Parathyroid adenoma (tissue), 2 donors: Measurements from ENCODE around the gene SYCP2.

Source experiments
- H2AFZ ChIP-seq: fragments of 300-600 bp; sonication (generic); one replicate; pipeline ENCODE4 v1.7.0; 2017; ENCODE audit warnings: antibody characterized with exemption, mild to moderate bottlenecking
- H3K27ac ChIP-seq: fragments of 300-600 bp; sonication (generic); one replicate; pipeline ENCODE4 v1.7.0; 2017
- H3K27me3 ChIP-seq: fragments of 300-600 bp; sonication (generic); one replicate; pipeline ENCODE4 v1.7.0; 2017; ENCODE audit warnings: low read length; ENCODE audit not compliant: control insufficient read depth, insufficient read depth
- H3K36me3 ChIP-seq: fragments of 300-600 bp; sonication (generic); one replicate; pipeline ENCODE4 v1.7.0; 2017; ENCODE audit warnings: low read length; ENCODE audit not compliant: control insufficient read depth, insufficient read depth
- H3K4me1 ChIP-seq: fragments of 300-600 bp; sonication (generic); one replicate; pipeline ENCODE4 v1.7.0; 2017; ENCODE audit warnings: control low read depth
- H3K4me2 ChIP-seq: fragments of 300-600 bp; sonication (generic); one replicate; pipeline ENCODE4 v1.7.0; 2017; ENCODE audit warnings: low read length
- H3K4me3 ChIP-seq: fragments of 300-600 bp; sonication (generic); one replicate; pipeline ENCODE4 v1.7.0; 2017; ENCODE audit warnings: low read depth, low read length
- H3K79me2 ChIP-seq: fragments of 300-600 bp; sonication (generic); one replicate; pipeline ENCODE4 v1.7.0; 2017; ENCODE audit warnings: control low read depth
- H3K9ac ChIP-seq: fragments of 300-600 bp; sonication (generic); one replicate; pipeline ENCODE4 v1.7.0; 2017; ENCODE audit warnings: mild to moderate bottlenecking
- H3K9me3 ChIP-seq: fragments of 300-600 bp; sonication (generic); one replicate; pipeline ENCODE4 v1.7.0; 2017; ENCODE audit warnings: low read length; ENCODE audit not compliant: control insufficient read depth
- TF ChIP-seq, protein P1 (sequence below): fragments of 300-600 bp; sonication (generic); IDR thresholded peaks from one replicate; pipeline ENCODE4 v1.7.0; 2017; ENCODE audit warnings: antibody characterized with exemption, mild to moderate bottlenecking
- donor health status: primary hyperparathyroidism.

Gene SYCP2, protein sequence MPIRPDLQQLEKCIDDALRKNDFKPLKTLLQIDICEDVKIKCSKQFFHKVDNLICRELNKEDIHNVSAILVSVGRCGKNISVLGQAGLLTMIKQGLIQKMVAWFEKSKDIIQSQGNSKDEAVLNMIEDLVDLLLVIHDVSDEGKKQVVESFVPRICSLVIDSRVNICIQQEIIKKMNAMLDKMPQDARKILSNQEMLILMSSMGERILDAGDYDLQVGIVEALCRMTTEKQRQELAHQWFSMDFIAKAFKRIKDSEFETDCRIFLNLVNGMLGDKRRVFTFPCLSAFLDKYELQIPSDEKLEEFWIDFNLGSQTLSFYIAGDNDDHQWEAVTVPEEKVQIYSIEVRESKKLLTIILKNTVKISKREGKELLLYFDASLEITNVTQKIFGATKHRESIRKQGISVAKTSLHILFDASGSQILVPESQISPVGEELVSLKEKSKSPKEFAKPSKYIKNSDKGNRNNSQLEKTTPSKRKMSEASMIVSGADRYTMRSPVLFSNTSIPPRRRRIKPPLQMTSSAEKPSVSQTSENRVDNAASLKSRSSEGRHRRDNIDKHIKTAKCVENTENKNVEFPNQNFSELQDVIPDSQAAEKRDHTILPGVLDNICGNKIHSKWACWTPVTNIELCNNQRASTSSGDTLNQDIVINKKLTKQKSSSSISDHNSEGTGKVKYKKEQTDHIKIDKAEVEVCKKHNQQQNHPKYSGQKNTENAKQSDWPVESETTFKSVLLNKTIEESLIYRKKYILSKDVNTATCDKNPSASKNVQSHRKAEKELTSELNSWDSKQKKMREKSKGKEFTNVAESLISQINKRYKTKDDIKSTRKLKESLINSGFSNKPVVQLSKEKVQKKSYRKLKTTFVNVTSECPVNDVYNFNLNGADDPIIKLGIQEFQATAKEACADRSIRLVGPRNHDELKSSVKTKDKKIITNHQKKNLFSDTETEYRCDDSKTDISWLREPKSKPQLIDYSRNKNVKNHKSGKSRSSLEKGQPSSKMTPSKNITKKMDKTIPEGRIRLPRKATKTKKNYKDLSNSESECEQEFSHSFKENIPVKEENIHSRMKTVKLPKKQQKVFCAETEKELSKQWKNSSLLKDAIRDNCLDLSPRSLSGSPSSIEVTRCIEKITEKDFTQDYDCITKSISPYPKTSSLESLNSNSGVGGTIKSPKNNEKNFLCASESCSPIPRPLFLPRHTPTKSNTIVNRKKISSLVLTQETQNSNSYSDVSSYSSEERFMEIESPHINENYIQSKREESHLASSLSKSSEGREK (N-terminal part only)

DNA sequence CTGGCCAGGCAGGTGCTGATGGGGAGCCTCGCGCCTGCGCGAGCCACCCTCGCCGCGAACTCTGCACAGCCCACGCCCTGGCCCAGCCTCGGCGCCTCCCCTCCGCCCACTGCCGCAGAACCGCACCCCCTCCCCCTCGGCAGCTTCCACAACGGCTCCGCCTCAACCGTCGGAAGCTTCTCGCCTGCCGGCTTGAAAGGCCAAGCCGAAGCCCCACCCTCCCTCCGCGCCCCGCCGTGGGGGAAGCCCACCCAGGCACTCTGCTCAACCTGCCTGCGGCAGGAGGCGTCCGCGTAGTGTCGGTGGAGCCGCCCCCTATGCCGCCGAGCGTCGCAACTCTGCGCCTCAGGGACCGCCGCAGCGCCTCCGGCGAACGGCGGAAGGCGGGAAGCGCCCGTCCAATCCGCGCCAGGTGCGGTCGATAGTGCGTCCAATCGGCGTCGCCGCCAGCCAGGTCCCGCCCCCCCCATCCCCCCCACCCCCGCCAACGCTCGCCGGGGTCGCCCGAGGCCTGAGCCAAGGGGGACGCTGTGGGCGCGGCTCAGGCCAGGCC is at the start of gene SYCP2:
Gene SYCP2, minus strand, starts transcription at position 342 of the 553 bp plus-strand sequence. CDS start 11,224 bp downstream, outside the sequence.
- Histone ChIP-seq H3K4me3 (peak within 1 kb of the TSS; percentile 66), H3K4me2 (peak within 1 kb of the TSS; percentile 92), H3K27ac (peak within 1 kb of the TSS; percentile 69), H2AFZ (peak within 1 kb of the TSS; percentile 97), H3K79me2 (no peaks in the 10 kb centered on the region), H3K9me3 (no peaks in the 10 kb centered on the region), H3K27me3 (no peaks in the 10 kb centered on the region), H3K36me3 (no peaks in the 10 kb centered on the region), H3K9ac (peak within 1 kb of the TSS; percentile 68), H3K4me1 (no peaks in the 10 kb centered on the region)
- TF ChIP-seq, protein P1, sequence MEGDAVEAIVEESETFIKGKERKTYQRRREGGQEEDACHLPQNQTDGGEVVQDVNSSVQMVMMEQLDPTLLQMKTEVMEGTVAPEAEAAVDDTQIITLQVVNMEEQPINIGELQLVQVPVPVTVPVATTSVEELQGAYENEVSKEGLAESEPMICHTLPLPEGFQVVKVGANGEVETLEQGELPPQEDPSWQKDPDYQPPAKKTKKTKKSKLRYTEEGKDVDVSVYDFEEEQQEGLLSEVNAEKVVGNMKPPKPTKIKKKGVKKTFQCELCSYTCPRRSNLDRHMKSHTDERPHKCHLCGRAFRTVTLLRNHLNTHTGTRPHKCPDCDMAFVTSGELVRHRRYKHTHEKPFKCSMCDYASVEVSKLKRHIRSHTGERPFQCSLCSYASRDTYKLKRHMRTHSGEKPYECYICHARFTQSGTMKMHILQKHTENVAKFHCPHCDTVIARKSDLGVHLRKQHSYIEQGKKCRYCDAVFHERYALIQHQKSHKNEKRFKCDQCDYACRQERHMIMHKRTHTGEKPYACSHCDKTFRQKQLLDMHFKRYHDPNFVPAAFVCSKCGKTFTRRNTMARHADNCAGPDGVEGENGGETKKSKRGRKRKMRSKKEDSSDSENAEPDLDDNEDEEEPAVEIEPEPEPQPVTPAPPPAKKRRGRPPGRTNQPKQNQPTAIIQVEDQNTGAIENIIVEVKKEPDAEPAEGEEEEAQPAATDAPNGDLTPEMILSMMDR, result no peak

DNA sequence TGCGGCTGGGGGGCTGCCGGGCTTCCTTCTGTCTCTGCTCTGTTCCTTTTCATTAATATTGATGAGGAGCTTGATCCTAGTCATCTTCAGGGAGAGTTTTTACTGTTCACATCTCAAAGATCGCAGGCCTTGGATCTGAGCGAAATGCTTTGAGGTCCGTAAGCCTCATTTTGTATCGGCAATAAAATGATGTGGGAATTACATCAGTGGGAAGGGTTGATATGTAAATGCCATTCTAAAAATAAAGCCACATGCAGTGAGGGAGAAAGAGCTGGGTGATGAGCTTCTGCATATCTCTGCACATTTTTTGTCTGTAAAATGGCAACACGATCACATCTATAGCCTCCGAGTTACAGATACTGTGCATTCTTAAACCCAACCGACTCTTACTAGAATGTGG is 49.6 kb upstream of the SYCP2 start:
- Histone ChIP-seq H3K4me3 (no peak overlapping the region), H3K27ac (no peak overlapping the region), H3K9ac (no peak overlapping the region), H3K79me2 (no peaks in the 10 kb centered on the region), H3K4me2 (no peak overlapping the region), H3K27me3 (no peaks in the 10 kb centered on the region), H3K9me3 (no peaks in the 10 kb centered on the region), H3K4me1 (no peaks in the 10 kb centered on the region), H2AFZ (no peak overlapping the region), H3K36me3 (no peaks in the 10 kb centered on the region)
- TF ChIP-seq, protein P1, result no peak

DNA sequence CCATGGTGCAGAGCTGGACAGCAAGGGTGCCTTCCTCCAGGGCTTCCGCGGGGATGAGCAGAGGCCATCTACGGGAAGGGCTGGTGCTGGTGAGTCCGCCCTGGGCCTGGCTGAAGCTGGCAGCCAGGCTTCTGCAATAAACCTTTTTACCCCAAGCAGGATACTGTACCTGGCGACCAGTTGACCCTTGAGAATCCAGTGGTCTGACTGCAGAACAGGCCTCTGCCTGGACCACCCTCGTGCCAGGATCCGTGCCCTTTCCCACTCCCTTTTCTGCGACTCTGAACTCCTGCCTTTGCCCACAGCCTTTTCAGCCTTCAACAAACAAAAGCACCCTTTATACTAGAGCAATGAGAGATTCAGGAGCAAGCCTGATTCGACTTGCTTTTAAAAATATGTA is 43.6 kb upstream of the SYCP2 start:
- Histone ChIP-seq H3K79me2 (no peaks in the 10 kb centered on the region), H3K27ac (no peak overlapping the region), H2AFZ (no peak overlapping the region), H3K36me3 (no peaks in the 10 kb centered on the region), H3K9me3 (no peaks in the 10 kb centered on the region), H3K4me3 (no peak overlapping the region), H3K9ac (no peak overlapping the region), H3K4me2 (no peak overlapping the region), H3K27me3 (no peaks in the 10 kb centered on the region), H3K4me1 (no peaks in the 10 kb centered on the region)
- TF ChIP-seq, protein P1, result no peak

DNA sequence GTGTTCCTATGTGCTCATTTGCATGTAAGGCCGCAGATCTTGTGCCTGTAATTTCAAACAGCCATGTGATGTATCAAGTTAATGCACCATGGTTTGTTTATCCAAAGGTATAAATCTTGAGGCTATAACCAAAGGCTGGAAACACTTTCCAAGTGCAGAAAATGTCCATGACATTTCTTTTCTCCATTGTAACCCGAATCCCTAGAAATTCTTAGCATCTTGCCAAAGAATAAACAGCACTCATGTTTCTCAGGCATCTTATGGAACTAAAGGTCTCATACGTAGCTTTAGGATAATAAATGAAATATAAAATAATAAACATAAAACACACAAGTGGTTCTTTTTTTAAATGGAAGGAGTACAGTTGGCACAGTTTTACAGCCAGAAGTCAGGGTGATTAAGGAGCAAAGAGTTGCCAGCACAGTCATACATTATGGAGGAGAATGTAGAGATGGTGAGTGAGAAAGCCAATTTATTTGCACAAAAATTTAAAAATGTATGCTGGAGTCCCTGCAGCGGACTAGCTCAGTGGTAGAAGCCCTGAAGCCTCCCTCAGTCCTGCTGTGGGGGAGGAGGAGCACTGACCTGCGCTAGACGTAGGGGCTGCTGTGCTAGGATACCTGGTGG is 42.8 kb upstream of the SYCP2 start:
- H3K4me3 ChIP-seq, result no peak overlapping the region
- H3K9me3 ChIP-seq, result no peaks in the 10 kb centered on the region
- no peaks in the 10 kb centered on the region for H3K27me3 ChIP-seq
- H3K27ac ChIP-seq, result no peak overlapping the region
- H3K4me1 ChIP-seq, result no peaks in the 10 kb centered on the region
- H3K9ac ChIP-seq, result no peak overlapping the region
- H3K36me3 ChIP-seq, result no peaks in the 10 kb centered on the region
- TF ChIP-seq, protein P1, result no peak
- no peak overlapping the region for H2AFZ ChIP-seq
- H3K4me2 ChIP-seq, result no peak overlapping the region
- H3K79me2 ChIP-seq, result no peaks in the 10 kb centered on the region
